ENCODE measurements around the gene SLC12A4. TPM values are rescaled to one million over a fixed set of nuclear protein-coding genes. Genes with fewer than 3 reads are reported as not detected.

The SLC12A4 gene
- total and polyA plus RNA-seq, 2 of the 13 experiments (the other 11 are each of a cell fraction or from before 2014, with no cell fraction given), result 65.1 to 84.3 TPM

DNA sequence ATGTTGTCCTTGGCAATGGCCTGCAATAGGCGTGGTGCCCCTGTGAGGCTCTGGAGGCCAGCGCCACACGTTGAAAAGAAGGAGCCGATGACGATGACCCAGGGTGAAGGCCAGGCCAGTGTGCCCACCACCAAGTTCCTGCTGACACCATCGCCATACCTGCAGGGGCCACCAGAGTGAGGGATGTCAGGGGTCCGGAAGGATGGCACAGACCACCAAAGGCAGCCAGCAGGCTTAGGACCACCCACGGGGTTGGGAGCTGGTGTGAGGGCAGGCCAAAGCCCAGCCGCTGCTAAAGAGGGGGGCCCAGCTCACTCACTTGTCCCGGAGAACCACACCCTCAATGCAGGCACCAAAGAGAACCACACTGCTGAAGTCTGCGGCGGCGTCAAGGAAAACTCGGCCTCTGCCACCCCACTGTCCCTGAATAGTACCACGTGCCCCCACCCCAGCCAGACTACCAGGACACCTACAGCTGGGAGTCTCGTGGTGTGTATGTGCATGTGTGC, 18.0 kb downstream of the SLC12A4 start:
- no peak overlapping the region for H3K27ac ChIP-seq (ENCODE audit: extremely low read length, insufficient read depth, low read length)
- no peak for DNase-seq (ENCODE audit: low spot score)
- no peak overlapping the region for H3K9ac ChIP-seq (ENCODE audit: insufficient read depth, low read depth, low read length)
- H3K4me1 ChIP-seq (ENCODE audit: insufficient read depth, low read length), result peaks cover 21% of the 10 kb centered on the region
- in situ Hi-C loops (cut with HindIII; ENCODE audit: extremely low pct_ligation_motif_present, low pct_unique_long_range_greater_than_20kb), result no loop called here
- ChIA-PET CTCF (ENCODE audit: low intra/inter-chr PET ratio, low total read pairs) (no interaction called here), POLR2A (interaction anchor here (13.6 kb wide), 1 partner anchor 14 kb away, joined by 226 read pairs; the partner anchor contains the start of gene SLC12A4)
- H3K27me3 ChIP-seq (ENCODE audit: control insufficient read depth in 1 of 2, insufficient read depth in 2 of 2, low read length in 2 of 2), result no peaks in the 10 kb centered on the region
- no peak overlapping the region for H2AFZ ChIP-seq (ENCODE audit: low read length)
- TF ChIP-seq, protein P1, sequence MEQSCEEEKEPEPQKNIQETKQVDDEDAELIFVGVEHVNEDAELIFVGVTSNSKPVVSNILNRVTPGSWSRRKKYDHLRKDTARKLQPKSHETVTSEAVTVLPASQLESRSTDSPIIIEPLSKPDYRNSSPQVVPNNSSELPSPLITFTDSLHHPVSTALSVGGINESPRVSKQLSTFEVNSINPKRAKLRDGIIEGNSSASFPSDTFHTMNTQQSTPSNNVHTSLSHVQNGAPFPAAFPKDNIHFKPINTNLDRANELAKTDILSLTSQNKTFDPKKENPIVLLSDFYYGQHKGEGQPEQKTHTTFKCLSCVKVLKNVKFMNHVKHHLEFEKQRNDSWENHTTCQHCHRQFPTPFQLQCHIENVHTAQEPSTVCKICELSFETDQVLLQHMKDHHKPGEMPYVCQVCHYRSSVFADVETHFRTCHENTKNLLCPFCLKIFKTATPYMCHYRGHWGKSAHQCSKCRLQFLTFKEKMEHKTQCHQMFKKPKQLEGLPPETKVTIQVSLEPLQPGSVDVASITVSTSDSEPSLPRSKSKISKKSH (CRISPR knock-in tag; IDR thresholded peaks at IDR 0.05; ENCODE audit: borderline replicate concordance), result no peak
- TF ChIP-seq CENPT (CRISPR knock-in tag; IDR thresholded peaks at IDR 0.05; ENCODE audit: low read depth) (no peak), ZNF761 (CRISPR knock-in tag; conservative IDR thresholded peaks at IDR 0.05) (no peak), KLF15 (CRISPR knock-in tag; IDR thresholded peaks at IDR 0.05; ENCODE audit: borderline replicate concordance) (no peak), ZNF224 (CRISPR knock-in tag; IDR thresholded peaks at IDR 0.05) (no peak), TRIM24 (CRISPR knock-in tag; IDR thresholded peaks at IDR 0.05) (no peak), NFRKB (IDR thresholded peaks at IDR 0.05) (no peak)
- TF ChIP-seq, protein P2, sequence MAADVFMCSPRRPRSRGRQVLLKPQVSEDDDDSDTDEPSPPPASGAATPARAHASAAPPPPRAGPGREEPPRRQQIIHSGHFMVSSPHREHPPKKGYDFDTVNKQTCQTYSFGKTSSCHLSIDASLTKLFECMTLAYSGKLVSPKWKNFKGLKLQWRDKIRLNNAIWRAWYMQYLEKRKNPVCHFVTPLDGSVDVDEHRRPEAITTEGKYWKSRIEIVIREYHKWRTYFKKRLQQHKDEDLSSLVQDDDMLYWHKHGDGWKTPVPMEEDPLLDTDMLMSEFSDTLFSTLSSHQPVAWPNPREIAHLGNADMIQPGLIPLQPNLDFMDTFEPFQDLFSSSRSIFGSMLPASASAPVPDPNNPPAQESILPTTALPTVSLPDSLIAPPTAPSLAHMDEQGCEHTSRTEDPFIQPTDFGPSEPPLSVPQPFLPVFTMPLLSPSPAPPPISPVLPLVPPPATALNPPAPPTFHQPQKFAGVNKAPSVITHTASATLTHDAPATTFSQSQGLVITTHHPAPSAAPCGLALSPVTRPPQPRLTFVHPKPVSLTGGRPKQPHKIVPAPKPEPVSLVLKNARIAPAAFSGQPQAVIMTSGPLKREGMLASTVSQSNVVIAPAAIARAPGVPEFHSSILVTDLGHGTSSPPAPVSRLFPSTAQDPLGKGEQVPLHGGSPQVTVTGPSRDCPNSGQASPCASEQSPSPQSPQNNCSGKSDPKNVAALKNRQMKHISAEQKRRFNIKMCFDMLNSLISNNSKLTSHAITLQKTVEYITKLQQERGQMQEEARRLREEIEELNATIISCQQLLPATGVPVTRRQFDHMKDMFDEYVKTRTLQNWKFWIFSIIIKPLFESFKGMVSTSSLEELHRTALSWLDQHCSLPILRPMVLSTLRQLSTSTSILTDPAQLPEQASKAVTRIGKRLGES (CRISPR knock-in tag; IDR thresholded peaks at IDR 0.05; ENCODE audit: borderline replicate concordance), result no peak
- TF ChIP-seq, protein P3, sequence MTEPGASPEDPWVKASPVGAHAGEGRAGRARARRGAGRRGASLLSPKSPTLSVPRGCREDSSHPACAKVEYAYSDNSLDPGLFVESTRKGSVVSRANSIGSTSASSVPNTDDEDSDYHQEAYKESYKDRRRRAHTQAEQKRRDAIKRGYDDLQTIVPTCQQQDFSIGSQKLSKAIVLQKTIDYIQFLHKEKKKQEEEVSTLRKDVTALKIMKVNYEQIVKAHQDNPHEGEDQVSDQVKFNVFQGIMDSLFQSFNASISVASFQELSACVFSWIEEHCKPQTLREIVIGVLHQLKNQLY (CRISPR knock-in tag; IDR thresholded peaks at IDR 0.05), result no peak
- intact Hi-C loops (cut with micrococcal nuclease; ENCODE audit: unreplicated experiment), result no loop called here
- no peaks in the 10 kb centered on the region for H3K79me2 ChIP-seq (ENCODE audit: insufficient read depth, low read length)
- ATAC-seq, result no peak
- H3K9me3 ChIP-seq (ENCODE audit: low read length), result no peaks in the 10 kb centered on the region
- no TSS peak for BruUV-seq (replicated peaks)
- no peak overlapping the region for H3K4me2 ChIP-seq (ENCODE audit: low read depth, low read length)
- H3K4me3 ChIP-seq (replicated peaks in 1 of 3; ENCODE audit: insufficient read depth in 1 of 3, low read depth in 2 of 3, low read length in 3 of 3), result no peak overlapping the region
- 94% methylated on average over 16 of the region's 16 CpGs for WGBS (ENCODE audit: low lambda C conversion rate)
- H4K20me1 ChIP-seq (ENCODE audit: insufficient read depth, low read length), result no peaks in the 10 kb centered on the region; the same call in 1 of the 2 replicates
- no peak for FAIRE-seq
- peaks cover 68 to 91% of the 10 kb centered on the region in 2 experiments for H3K36me3 ChIP-seq (replicated peaks in 1 of 2; ENCODE audit: control insufficient read depth in 1 of 2, insufficient read depth in 2 of 2, low read length in 2 of 2)
